COLO668 (cell line): ENCODE measurements around the gene CIB4.

ENCODE experiments used
- DNase-seq: peaks from one replicate; lab custom pipeline; 2025; ENCODE audit not compliant: unreplicated experiment; lab: John Stamatoyannopoulos, UW

The CIB4 gene

GRCh38 chr2:26555246-26556133 is 85.7 kb downstream of the CIB4 start:
- DNase-seq, result peak; percentile 33

- no peak for DNase-seq
Measured at GRCh38 chr2:26552641-26553374, 88.4 kb downstream of the CIB4 start.

- DNase-seq, result no peak
Measured at GRCh38 chr2:26550276-26551015, 90.7 kb downstream of the CIB4 start.

- no peak for DNase-seq
Measured at GRCh38 chr2:26542676-26543505, 98.3 kb downstream of the CIB4 start.

- DNase-seq, result peak; percentile 76
Measured at GRCh38 chr2:26542194-26542455, 99.0 kb downstream of the CIB4 start.

GRCh38 chr2:26541401-26542193 is 99.6 kb downstream of the CIB4 start:
- DNase-seq, result peak; percentile 59

- peak; percentile 35 for DNase-seq
Measured at GRCh38 chr2:26540961-26541360, 100.2 kb downstream of the CIB4 start.

GRCh38 chr2:26540306-26540705 is 100.9 kb downstream of the CIB4 start:
- DNase-seq, result no peak

GRCh38 chr2:26537826-26538475 is 103.2 kb downstream of the CIB4 start:
- DNase-seq, result no peak

GRCh38 chr2:26537069-26537825 is 103.9 kb downstream of the CIB4 start:
- no peak for DNase-seq

- DNase-seq, result no peak
Measured at GRCh38 chr2:26536371-26537068, 104.6 kb downstream of the CIB4 start.

GRCh38 chr2:26535663-26536275 is 105.4 kb downstream of the CIB4 start:
- no peak for DNase-seq

GRCh38 chr2:26534865-26535662 is 106.1 kb downstream of the CIB4 start:
- DNase-seq, result no peak

GRCh38 chr2:26534098-26534864 is 106.9 kb downstream of the CIB4 start:
- no peak for DNase-seq

GRCh38 chr2:26533661-26534060 is 107.5 kb downstream of the CIB4 start:
- no peak for DNase-seq
